D341Med (cell line): ENCODE measurements around the gene GCA.

Source experiments
- DNase-seq: peaks from one replicate; pipeline ENCODE4 v3.0.0; 2012; ENCODE audit warnings: low spot score

GCA gene

DNA sequence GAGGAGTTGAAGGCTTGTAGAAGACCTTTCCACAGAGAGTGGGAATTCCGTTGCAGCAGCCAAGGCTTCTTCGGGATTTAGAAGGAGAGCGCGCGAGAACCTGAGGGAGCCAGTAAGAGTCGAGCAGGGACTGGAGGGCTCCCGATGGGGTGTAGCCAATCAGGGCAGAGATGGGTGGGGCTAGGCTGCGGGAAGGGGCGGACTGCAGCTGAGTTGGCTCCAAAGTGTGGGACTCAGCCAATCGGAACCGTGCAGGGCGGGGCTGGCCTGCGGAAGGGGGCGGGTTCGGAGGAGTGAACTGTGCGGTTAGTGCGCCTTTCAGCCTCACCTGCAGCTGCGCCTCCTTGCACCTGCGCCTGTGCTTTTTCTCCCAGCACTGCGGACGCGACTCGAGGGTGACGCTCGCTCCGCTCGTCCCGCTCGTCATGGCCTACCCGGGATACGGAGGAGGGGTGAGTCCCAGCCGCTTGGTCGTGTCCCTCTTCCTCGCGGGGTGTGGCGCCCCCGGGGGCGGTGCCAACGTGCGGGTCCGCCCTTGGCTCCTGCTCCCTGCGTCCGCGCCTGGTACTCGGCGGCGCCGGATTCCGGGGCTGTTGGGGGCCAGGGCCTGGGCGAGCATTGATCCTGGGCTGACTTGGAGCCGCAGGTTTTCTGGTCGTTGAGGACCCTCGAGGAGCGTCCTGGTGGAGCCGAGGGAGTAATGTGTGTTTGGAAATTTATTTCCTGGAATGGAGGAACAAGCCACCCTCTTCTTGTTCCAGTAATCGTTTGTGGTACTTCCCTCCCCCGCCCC, at the start of gene GCA:
TSS of gene GCA (plus strand) at position 309 of the 793 bp plus-strand sequence. CDS start at position 426, 117 bp downstream.
- peak; percentile 60 for DNase-seq

DNA sequence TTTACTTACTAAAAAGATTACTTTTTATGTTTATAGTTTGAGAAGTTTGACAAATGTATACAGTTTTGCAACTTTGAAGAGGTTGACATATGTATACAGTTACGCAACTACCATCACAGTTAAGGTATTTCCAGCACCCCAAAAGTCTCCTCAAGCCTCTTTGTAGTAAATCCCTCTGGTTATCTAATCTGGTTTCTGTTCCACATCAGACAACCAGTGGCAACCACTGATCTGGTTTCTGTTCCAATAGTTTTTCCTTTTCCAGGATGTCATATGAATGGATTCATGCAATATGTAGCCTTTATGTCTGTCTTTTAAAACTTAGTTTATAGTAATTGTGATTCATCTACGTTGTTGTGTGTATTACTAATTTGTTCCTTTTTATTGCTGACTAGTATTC, 48.9 kb upstream of the GCA start:
- DNase-seq, result no peak

DNA sequence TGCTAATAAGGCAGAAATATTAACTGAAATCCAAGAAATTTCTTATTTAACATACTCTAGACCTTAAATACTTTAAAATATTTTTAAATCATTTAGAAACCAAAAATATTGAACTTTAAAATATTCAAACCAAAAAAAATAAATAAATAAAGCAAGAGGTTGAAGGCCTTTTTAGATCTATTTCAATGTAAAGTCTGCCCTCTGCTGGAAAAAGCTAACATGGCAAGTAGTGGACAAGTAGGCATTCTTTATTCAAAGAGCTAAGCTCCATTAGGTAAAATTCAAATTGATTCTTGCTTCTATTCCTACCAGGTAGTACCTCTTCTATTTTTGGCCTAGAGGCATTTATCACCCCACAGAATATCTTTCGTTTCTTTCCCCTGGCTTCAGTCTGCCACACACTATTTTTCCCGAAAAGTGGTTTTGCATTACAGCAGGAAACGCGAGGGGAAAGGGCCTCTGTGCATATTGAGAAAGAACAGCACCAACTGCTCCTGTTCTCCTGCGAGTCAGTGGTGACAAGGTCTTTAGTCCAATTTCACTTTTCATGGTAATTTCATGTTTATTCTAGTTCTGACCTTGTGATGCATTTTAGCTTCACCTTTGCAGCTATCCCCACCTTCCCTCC, 45.9 kb upstream of the GCA start:
- peak; percentile 26 for DNase-seq

GRCh38 chr2:162298669-162299335, 45.1 kb upstream of the GCA start:
- no peak for DNase-seq

DNA sequence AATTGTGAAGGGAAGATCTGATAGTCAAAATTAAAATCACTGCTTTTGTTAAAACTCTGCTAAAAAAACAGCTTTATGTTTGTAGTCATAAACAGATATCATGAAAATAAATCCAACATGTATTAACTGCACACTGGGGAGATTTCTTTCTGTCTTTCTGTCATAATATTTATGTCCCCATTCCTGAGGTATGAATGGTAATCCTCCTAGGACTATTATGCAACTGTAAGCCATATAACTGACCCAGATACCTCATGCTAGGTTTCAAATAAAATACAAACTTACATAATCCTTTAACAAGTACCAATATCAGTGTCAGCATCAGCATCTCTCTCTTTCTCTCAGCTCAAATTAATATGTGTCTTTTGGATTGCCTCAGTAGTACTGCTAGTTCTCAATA, 43.7 kb upstream of the GCA start:
- no peak for DNase-seq

- DNase-seq, result peak; percentile 29
Observed at GRCh38 chr2:162301151-162301804, 42.7 kb upstream of the GCA start.

DNA sequence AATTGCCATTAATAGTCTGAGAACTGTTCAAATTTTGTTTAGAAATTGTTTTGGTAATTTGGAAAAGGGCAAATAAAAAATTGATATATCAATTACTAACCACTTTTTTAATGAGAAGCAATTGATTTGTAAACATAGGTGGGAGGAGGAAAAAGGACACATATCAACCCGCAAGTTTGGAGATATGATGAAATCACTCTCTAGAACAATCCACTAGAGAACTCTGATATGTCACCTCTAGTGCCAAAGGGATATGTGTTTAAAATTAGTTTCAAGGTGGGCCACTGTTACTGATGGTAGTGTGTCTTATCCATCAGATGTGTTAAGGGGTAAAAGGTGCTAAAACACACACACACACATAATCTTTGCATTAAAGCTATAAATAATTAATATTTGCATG, 42.1 kb upstream of the GCA start:
- no peak for DNase-seq

DNA sequence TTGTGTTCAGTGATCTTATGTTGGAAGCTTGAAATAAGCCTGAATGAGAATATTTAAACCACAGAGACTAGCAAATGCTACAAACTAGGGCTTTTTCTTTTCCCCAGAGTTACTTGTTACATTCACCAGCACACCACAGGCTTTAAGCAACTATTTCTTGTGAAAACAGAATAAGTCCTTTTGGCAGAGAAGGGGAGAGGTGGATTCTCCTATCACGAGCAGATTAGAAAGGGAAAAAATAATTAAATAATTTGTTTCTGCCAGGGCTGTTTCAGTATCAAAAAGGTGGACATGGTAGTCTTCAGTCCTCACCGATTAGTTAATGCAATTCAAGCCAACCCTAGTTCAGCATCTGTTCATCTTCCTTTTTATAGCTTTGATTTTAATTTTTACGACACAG, 38.0 kb upstream of the GCA start:
- no peak for DNase-seq

GRCh38 chr2:162308747-162309503, 35.0 kb upstream of the GCA start:
- no peak for DNase-seq

DNA sequence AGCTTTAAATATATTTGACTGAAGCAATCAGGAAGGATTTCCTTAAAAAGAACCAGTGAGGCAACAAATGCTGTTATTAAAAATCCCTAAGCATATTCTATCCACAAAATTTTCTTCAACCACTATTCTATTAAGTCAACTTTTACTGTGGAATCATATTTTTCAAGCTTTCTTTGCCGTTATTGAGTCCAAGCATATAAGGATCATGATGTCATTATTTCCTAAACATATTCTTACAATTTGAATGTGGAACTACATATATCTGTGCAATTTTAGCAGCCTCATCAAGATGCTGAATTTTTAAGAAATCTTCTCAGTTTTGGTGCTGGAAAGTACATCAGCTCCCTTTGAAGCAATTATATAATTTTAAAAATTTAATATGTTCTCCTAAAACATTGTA, 31.1 kb upstream of the GCA start:
- DNase-seq, result no peak

DNA sequence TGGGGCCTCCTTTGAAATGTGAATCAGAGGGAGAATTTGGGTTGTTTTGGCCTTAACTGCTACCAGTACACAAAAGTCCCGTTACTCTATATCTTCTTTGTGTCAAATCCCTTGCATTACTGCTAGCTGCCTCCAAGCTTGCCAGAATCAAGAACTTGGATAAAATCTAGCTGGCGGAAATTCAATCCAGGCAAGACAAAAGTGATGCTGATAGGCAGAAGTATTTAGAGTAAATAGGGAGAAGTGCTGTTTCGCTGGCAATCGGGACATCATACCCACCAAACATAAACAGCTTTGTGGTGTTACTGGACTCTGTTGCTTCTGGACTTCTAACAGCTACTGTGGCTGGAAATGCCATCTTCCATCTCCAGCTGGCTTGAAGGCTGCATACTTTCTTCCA, 28.0 kb upstream of the GCA start:
- no peak for DNase-seq

DNA sequence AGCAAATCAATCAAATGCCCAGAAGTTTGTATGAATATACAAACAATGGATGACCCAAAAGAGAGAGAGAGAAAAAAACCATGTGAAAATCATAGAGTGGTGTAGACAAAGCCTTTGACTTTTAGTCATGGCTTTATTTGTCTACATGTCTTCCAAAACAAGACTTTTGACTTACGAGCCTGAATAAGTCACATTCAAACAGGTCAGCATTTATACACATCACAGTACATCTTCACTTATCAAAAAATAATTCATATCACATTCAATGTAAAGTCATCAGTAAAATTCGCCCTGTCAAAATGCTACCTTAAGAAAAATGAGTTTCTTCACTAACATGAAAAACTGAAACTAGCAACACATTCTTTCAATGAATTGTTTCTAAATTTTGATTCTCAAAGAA, 27.3 kb upstream of the GCA start:
- no peak for DNase-seq

GRCh38 chr2:162317058-162317742, 26.7 kb upstream of the GCA start:
- DNase-seq, result no peak

- no peak for DNase-seq
Observed at GRCh38 chr2:162317861-162318327, 26.0 kb upstream of the GCA start.

- DNase-seq, result peak; percentile 33
Observed at GRCh38 chr2:162318328-162319180, 25.4 kb upstream of the GCA start, which contains the start of gene IFIH1. Gene IFIH1 (minus strand): TSS chr2:162318684. CDS start chr2:162318307, 377 bp downstream.

GRCh38 chr2:162320864-162321517, 22.9 kb upstream of the GCA start:
- DNase-seq, result no peak

- DNase-seq, result no peak
Observed at GRCh38 chr2:162324953-162325352, 19.0 kb upstream of the GCA start.

- no peak for DNase-seq
Observed at GRCh38 chr2:162327134-162327769, 16.7 kb upstream of the GCA start.

GRCh38 chr2:162327806-162328205, 16.1 kb upstream of the GCA start:
- no peak for DNase-seq
